Stimulated activated CD4-positive, alpha-beta T cell treated with anti-CD3 and anti-CD28 coated beads, TNF-alpha, amount 100 ng/mL, for 48 hours (primary cell): ENCODE data around the gene IDH3G.

Experiments
- DNase-seq, 3 donors: peaks; one replicate each; pipeline ENCODE4 v3.0.0-alpha.2; 2020; ENCODE audit warnings: low read depth in 3 of 3

Gene IDH3G

DNA sequence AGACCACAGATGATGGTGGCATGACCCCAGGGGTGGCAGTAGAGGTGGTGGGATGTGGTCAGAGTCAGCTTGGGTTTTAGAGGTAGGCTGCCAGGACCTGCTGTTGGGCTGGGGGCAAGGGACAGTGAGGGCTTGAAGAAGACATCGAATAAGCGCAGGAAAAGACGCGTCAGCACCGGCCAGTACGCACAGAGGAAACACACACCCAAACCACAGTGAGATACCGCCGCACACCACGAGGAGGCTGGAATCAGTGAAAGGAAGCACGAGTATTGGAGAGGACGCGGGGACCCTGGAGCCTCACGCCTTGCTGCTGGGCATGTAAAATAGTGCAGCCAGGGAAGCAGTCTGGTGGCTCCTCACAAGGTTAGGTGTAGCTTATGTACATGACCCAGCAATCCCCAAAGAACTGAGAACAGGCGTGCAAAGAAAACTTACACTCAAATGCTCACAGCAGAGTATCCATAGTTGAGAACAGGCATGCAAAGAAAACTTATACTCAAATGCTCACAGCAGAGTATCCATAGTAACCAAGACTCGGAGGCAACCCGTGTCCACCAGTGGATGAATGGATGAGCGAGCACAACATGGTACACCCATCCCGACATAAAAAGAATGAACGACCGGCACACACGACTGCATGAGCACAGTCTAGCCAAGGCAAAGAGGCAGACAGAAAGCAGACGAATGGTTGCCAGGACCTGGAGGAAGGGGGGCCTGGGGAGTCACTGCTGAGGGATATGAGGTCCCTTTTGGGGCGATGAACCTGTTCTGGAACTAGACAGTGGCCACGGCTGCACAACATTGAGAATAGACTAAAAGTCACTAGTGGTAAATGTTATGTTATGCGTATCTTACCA lies 22.9 kb upstream of the IDH3G start:
- no peak for DNase-seq

DNA sequence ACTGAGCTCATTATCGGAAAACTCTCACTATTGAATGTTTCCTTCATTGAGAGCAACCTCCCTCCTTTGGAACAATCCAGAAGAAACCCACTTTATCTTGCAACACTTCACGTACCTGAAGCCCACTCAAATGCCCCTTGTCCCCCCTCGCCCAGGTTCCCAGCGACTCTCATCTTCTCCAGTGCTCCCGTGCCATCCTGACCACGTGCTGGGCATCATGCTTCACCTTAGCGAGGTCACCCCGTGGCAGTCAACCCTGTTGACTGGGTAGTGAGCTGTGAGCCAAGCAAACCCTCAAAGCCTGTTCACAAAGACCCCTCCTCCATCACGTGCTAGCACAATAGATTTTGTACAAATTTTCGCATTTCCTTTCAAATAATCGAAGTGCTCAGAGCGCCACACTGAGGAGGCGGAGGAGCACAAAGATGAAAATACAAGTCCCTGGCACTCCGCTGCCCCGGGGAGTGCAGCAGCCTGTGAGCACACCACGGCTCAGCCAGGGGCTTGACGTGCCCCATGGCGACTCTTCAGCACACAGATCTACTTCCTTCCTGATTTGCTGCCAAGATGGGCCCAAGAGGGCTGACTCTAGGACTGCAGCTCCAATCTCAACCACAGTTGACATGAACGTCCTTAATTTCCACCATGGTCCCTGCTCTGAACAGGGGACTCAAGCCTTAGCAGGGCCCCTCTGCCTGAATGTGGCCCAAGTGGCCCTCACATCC lies 20.6 kb upstream of the IDH3G start:
- no peak for DNase-seq

GRCh38 chrX:153813161-153813560 lies 19.0 kb upstream of the IDH3G start:
- DNase-seq, result no peak

DNA sequence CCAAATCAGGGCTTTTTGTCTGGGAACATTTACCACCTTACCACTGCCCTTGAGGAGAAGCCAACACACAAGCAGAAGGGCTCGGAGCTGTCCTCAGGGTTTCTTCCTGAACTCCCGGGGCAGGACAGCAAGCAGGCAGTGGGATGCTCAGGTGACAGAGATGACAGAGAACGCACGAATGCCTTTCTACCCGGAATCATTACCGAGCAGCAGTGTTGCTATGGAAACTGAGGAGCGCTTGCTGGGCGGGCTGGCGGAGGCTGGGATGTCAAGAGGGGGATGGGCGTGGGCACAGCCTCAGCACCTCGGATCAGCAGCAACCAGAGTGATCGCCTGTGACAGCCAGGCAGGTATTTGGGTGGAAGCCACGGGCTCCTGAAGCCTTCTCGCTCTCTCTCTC lies 18.0 kb upstream of the IDH3G start:
- DNase-seq, result no peak

DNA sequence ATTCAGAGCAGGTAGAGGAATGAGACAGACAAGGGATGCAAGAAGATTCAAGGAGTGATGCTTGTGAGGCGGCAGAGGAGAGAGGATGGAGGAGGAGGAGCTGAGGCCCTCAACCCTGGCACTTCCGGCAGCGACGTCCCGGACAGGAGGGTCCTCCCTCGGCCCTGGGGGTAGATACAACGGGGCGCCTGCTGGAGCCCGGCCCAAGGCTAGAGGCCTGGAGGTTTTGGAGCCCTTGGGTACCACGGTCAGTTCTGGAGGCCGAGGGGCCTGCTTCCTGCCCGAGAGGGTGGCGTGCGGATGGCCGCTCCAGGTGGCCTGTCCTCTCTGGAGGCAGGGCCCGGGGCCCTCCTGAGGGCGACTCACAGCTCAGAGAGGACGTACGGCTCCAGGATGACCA lies 13.8 kb upstream of the IDH3G start:
- no peak for DNase-seq

- no peak for DNase-seq
Observed at GRCh38 chrX:153806999-153807575, 12.9 kb upstream of the IDH3G start.

- no peak for DNase-seq
Observed at GRCh38 chrX:153805436-153805835, 11.3 kb upstream of the IDH3G start.

GRCh38 chrX:153804621-153805020 lies 10.4 kb upstream of the IDH3G start:
- DNase-seq, result no peak

DNA sequence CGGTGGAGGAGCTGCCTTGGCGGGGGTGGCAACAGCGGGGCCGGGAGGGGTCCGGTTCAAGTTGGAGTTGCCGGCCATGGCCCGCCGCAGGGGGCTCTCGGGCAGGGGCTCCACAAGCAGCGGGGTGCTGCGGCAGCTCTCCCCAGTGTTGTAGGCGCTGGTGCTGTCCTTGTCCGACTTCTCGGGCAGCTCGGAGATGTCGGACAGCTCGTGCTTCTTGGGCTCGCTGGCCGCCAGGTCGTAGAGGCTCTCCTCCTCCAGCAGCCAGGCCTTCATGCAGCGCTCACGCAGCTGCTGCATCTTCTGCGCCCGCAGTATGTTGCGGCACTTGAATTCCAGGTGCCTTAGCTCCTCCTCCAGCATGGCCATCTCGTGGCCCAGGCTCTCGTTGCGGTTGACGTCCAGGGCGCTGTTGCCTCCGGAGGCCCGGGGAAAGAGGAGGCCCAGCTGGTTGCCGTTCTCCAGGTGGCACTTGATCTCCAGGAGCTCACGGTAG lies 10.0 kb upstream of the IDH3G start:
- DNase-seq, result no peak

DNA sequence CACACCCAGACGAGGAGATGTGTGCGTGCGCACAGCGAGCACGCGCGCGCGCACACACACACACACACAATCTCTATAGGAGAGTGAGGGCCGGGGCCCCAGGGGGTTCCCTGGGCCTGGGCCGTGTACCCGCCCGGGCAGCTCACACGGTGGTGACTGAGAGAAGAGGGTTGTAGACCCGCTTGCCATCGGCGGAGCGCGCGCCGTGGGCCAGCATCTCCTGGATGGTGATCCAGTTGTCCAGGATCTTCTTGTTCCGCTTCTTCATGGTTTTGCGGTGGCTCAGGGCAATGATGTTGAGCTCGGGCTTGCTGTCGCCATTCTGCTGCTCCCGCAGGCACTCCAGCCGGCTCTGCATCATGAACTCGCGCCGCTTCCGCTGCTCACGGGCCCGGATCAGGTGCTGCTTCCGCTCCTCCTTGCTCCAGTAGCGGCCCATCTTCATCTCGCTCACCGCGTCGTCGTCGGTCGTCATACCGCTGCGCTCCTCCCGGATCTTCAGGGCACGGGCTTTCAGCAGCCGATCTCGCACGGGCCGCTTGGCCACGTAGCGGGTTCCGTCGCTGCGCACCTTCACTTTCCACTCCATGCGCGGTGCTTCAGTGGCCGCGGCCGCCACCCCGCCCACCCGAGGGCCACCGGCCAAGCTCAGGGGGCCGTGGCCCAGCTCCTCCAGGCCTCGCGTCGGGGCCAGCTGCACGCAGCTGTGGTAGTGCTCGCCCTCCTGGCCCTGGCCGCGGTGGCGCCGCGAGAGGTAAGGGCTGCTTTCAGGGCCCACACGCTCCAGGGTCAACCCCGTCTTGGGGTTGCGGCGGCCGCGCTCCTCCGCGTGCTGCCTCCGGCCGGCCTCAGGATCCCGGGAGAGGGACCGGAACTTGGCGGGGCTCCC lies 9.3 kb upstream of the IDH3G start:
- no peak for DNase-seq

DNA sequence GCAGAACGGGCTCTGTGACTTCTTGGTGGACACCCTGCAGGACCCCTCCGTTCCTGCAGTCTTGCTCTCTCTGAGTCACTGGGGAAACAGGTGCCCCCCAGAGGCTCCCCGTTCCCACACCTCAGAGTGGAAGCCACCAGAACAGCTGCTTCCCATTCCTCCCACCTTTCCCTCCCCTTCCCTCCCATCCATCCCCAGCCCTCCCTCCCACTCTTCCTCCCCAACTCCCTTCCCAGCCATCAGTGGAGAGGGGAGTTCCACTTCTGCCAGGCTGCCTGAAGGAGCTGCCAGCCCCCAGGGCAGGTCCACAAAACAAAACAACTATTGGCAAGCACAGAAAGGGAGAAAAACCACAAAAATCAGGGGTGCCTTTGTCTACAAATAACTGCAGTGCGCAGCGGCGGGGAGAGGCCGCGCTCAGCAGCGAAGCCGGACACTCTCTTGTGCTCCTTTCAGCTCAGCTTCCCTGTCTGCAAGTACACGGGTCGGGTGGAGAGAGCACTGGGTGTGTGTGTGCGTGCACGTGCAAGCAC lies 8.4 kb upstream of the IDH3G start:
- no peak for DNase-seq

DNA sequence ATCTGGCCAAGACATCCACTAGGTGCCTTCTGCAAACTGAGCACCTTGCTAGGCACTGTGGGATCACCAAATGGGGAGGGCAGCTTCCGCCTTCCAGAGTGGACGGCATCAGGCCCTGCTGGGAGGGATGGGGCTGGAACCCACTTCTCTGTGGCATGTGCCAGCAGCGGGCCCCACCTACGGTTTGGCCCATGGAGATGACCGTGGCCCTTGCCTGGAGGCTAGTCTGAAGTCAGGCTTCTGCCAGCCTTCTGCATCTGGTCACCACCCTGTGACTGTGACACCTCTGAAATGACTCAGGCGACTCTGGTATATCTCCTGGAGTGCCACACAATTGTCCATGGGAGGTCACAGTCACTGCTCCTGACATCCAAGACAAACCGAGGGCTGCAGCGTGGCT lies 7.5 kb upstream of the IDH3G start:
- DNase-seq, result no peak

DNA sequence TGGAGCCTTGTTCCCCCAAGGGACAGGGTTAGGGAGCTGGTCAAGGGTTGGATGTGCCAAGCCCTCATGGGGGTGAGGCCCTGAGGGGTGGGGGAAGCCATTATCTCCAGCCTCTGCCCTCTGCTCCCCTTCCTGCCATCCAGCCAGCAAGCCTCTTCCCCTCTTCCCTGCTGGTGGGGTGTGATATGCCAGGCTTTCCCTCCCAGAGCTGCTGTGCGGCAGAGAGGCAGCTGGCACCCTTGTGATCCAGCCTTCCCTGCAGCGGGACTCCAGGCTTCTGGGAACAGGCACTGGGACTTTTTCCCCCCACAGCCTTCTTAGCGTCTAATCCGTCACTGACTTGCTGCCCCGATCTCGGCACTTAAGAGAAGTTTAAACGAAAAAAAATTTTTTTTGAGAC lies 6.6 kb upstream of the IDH3G start:
- DNase-seq, result no peak

- no peak for DNase-seq
Observed at GRCh38 chrX:153800177-153800722, 6.1 kb upstream of the IDH3G start.

DNA sequence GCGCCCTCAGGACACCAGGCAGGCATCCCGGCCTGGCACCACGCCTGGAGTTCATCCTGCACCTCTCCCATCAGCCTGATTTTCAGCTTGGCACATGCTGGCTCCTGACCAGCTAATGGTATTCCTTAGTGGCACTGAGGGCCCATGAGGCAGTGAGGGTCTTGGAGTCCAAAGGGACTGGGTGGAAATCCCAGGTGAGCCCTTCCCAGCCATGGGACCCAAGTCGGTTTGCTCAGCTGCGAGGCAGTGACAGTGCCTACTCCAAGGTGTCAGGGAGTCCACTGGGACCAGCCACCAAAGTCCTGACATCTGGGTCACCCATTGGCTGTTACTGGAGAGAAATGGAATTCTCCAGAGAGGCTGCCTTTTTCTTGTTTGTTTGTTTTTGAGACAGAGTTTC lies 5.2 kb upstream of the IDH3G start:
- DNase-seq, result no peak

DNA sequence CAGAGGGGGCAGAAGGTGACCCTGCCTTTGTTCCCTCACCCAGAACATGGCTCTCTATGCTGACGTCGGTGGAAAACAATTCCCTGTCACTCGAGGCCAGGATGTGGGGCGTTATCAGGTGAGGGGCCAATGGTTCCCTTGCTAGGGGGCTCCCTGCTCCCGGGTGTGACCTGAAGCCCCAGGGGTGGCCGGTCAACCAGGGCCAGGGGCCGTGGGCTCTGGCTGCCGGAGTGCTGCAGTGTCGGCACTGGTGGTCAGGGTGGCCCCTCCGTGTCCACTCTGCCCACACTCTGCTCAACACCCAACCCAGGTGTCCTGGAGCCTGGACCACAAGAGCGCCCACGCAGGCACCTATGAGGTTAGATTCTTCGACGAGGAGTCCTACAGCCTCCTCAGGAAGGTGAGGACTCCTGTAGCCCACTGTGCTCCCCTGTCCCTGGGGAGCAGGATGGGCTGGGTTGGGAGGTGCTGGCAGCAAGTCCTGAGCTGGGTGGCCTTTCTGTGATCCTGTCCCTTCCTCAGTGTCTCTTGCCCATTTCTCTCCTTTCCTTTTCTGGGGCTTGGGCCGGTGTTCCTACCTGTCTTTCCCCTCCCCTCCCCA lies 3.3 kb upstream of the IDH3G start:
- DNase-seq, result no peak

GRCh38 chrX:153794897-153795816 lies 982 bp upstream of the IDH3G start:
- no peak for DNase-seq

DNA sequence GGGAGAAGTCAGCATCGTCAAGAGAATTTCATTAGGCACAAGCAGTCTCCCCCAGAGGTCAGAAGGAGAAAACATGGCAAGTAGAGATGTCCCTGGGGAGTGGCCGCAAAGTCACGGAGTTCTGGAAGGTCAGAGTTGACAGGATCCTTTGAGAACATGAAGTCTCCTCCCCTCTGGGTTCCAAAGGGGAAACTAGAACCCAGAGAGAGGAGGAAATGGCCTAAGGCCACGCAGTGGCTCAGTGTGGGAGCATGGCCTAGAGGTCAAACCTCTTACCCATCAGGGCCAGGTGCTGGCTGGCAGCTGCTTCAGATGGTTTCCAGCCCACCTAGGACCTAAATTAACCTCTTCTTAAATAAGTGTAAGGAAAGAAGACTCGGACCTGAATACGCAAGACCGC lies 884 bp downstream of the IDH3G start:
- DNase-seq, result no peak

DNA sequence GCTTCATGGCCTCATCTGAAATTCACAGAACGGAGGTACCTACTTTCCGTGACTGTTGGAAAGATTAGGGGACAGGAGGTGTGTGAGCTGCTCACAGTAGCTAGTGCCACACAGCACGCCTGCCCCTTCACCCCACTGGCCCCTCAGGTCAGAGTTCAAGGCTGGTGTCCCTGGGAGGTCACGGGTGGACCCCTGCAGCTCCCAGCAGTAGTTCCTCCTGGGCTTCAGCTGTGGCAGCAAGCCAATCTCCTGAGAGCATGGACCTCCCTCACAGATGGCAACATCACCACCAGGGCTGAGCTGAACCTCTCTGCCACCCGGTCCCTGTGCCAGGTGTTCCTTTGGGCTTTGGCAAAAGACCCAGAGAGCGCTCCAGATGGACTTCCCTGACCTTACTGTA lies 1.8 kb downstream of the IDH3G start:
- DNase-seq, result no peak
